CD4-positive, alpha-beta T cell (primary cell): ENCODE measurements around the gene CD247. TPM values are rescaled to one million over a fixed set of nuclear protein-coding genes. Genes with fewer than 3 reads are reported as not detected.
A peak's percentile ranks its signal among the peaks of the same experiment; 100 is the strongest.

ENCODE experiments used
- ATAC-seq: fragments of 200-7000 bp; cut with Tn5 transposase; one replicate; pipeline ENCODE4 v1.10.0; 2022; ENCODE audit warnings: mild to moderate bottlenecking; ENCODE audit not compliant: poor library complexity
- CTCF ChIA-PET: fragments of 350-600 bp; sonication (Branson Sonifier 250); formaldehyde crosslinking; loops from one replicate; lab custom pipeline; 2021; ENCODE audit warnings: antibody characterized with exemption, inconsistent platforms; lab: Charles Lee
- POLR2A ChIA-PET: fragments of 350-600 bp; sonication (Branson Sonifier 250); formaldehyde crosslinking; loops from one replicate; lab custom pipeline; 2021; ENCODE audit warnings: antibody characterized with exemption, inconsistent platforms; lab: Charles Lee
- DNase-seq, 14 experiments: peaks; one replicate each; pipeline ENCODE4 v3.0.0-alpha.2; 2013 to 2020; ENCODE audit warnings: mixed read lengths in 2 of 14
- H3K27ac ChIP-seq, 2 donors: one replicate each; pipeline versions ENCODE4 v1.5.1 to v1.7.0; 2013; ENCODE audit warnings: low read length in 2 of 2, low read depth in 1 of 2, mild to moderate bottlenecking in 1 of 2
- H3K27me3 ChIP-seq, 2 experiments: 1 replicate in 1 of 2; 2 replicates in 1 of 2; pipeline versions ENCODE4 v1.6.1 to v1.7.0; 2013; ENCODE audit warnings: low read length in 2 of 2, control low read depth in 1 of 2, mild to moderate bottlenecking in 1 of 2, moderate library complexity in 1 of 2; ENCODE audit not compliant: insufficient read depth in 2 of 2, control insufficient read depth in 1 of 2
- H3K36me3 ChIP-seq: one replicate; pipeline ENCODE4 v1.6.1; 2013; ENCODE audit warnings: low read length, control low read depth; ENCODE audit not compliant: insufficient read depth
- H3K4me1 ChIP-seq: one replicate; pipeline ENCODE4 v1.6.1; 2013; ENCODE audit warnings: low read length, control low read depth; ENCODE audit not compliant: insufficient read depth
- H3K4me3 ChIP-seq: one replicate; pipeline ENCODE4 v1.5.1; 2013; ENCODE audit warnings: mild to moderate bottlenecking, low read length, moderate library complexity
- H3K9me3 ChIP-seq, 2 experiments: 1 replicate in 1 of 2; 2 replicates in 1 of 2; pipeline versions ENCODE4 v1.6.1 to v1.7.0; 2013; ENCODE audit warnings: low read length in 2 of 2, mild to moderate bottlenecking in 2 of 2, control low read depth in 1 of 2, moderate library complexity in 1 of 2; ENCODE audit not compliant: control insufficient read depth in 1 of 2, insufficient read depth in 1 of 2
- H3K27ac Mint-ChIP-seq: one replicate; pipeline ENCODE4 v1.8.0; 2020; ENCODE audit warnings: mixed read lengths
- H3K27me3 Mint-ChIP-seq: one replicate; pipeline ENCODE4 v1.8.0; 2021; ENCODE audit warnings: mixed read lengths
- H3K36me3 Mint-ChIP-seq: one replicate; pipeline ENCODE4 v1.8.0; 2021; ENCODE audit warnings: low read depth, mixed read lengths
- H3K4me1 Mint-ChIP-seq: one replicate; pipeline ENCODE4 v1.8.0; 2021; ENCODE audit warnings: low read depth, mixed read lengths
- H3K4me3 Mint-ChIP-seq: one replicate; pipeline ENCODE4 v1.8.0; 2020; ENCODE audit warnings: mild to moderate bottlenecking, mixed read lengths
- H3K9me3 Mint-ChIP-seq: one replicate; pipeline ENCODE4 v1.8.0; 2020; ENCODE audit warnings: mixed read lengths
- intact Hi-C, 2 experiments: fragments of 100-400 bp; cut with DNase I in 1 of 2; cut with micrococcal nuclease in 1 of 2; formaldehyde crosslinking; loops; one replicate each; pipeline versions ENCODE4 v1.15.1 to v1.9.0; 2023 to 2025; cut with DNase I, micrococcal nuclease
- total RNA-seq, 174 experiments: library from RNA in 2 of 174; stranded (reverse) in 2 of 174; gene quantifications; one replicate each; pipeline ENCODE4 v1.2.3 and lab custom pipeline; 2021 to 2026
- TF ChIP-seq, protein P1 (sequence below): fragments of 200-600 bp; IDR thresholded peaks from one replicate; pipeline ENCODE4 v1.8.0; 2022; ENCODE audit warnings: antibody characterized with exemption, mild to moderate bottlenecking

The CD247 gene
- total RNA-seq, 2 experiments from 2014 or later: 355 to 378 TPM

DNA sequence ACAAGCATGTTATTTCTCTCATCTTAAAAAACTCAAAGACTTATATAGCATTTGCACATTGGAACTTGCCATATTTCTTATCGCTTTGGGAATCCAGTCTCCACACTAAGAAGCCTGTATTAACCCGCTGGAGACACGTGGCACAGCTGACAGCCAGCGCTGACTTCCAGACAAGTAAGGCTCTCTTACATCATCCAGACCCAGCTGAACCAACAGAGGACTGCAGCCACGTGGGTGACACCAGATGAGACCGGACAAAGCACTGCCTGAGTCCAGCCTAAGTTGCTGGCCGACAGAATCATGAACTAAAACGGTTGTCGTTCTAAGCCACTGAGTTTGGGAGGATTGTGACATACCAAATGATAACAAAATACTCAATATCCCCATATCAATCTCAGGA is 6.3 kb upstream of the CD247 start:
- intact Hi-C loops: no loop called here
- ATAC-seq: no peak
- Histone ChIP-seq H3K36me3 (no peaks in the 10 kb centered on the region), H3K9me3 (no peaks in the 10 kb centered on the region), H3K27ac (no peak overlapping the region), H3K4me3 (no peak overlapping the region), H3K4me1 (peaks cover 2% of the 10 kb centered on the region), H3K27me3 (no peaks in the 10 kb centered on the region)
- DNase-seq: no peak
- Mint-ChIP-seq H3K4me1 (peaks cover 13% of the 10 kb centered on the region), H3K27me3 (no peaks in the 10 kb centered on the region), H3K27ac (no peak overlapping the region), H3K9me3 (no peaks in the 10 kb centered on the region), H3K4me3 (no peak overlapping the region), H3K36me3 (no peaks in the 10 kb centered on the region)
- POLR2A ChIA-PET: interaction anchor here (1.0 kb wide), 1 partner anchor 77 kb away, joined by 5 read pairs; no protein-coding TSS in a partner anchor
- CTCF ChIA-PET: interaction anchor here (1.0 kb wide), 2 partner anchors 10 to 16 kb away, joined by 3 read pairs; no protein-coding TSS in a partner anchor
- TF ChIP-seq, protein P1, sequence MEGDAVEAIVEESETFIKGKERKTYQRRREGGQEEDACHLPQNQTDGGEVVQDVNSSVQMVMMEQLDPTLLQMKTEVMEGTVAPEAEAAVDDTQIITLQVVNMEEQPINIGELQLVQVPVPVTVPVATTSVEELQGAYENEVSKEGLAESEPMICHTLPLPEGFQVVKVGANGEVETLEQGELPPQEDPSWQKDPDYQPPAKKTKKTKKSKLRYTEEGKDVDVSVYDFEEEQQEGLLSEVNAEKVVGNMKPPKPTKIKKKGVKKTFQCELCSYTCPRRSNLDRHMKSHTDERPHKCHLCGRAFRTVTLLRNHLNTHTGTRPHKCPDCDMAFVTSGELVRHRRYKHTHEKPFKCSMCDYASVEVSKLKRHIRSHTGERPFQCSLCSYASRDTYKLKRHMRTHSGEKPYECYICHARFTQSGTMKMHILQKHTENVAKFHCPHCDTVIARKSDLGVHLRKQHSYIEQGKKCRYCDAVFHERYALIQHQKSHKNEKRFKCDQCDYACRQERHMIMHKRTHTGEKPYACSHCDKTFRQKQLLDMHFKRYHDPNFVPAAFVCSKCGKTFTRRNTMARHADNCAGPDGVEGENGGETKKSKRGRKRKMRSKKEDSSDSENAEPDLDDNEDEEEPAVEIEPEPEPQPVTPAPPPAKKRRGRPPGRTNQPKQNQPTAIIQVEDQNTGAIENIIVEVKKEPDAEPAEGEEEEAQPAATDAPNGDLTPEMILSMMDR: no peak

DNA sequence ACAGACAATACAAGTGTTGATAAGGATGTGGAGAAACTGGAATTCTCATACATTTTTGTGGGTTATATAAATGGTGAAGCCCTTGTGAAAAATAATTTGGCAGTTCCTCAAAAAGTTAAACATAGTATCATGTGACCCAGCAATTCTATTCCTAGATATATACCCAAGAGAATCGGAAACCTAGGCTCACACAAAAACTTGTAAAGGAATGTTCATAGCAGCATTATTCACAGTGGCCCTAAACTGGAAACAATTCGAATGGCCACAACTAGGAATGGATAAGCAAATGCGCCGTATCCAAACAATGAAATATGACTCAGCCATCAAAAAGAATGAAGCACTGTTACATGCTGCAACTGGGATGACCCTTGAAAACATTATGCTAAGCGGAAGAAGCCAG is 3.9 kb upstream of the CD247 start:
- H3K36me3 Mint-ChIP-seq: peaks cover 16% of the 10 kb centered on the region
- H3K36me3 ChIP-seq: no peaks in the 10 kb centered on the region
- H3K27ac ChIP-seq: no peak overlapping the region
- H3K27me3 Mint-ChIP-seq: no peaks in the 10 kb centered on the region
- CTCF ChIA-PET: no interaction called here
- TF ChIP-seq, protein P1: no peak
- H3K27me3 ChIP-seq: no peaks in the 10 kb centered on the region
- POLR2A ChIA-PET: no interaction called here
- no peaks in the 10 kb centered on the region for H3K9me3 ChIP-seq
- peaks cover 33% of the 10 kb centered on the region for H3K4me1 Mint-ChIP-seq
- ATAC-seq (no peak), DNase-seq (no peak)
- intact Hi-C loops: no loop called here
- no peak overlapping the region for H3K27ac Mint-ChIP-seq
- H3K9me3 Mint-ChIP-seq: no peaks in the 10 kb centered on the region
- no peak overlapping the region for H3K4me3 Mint-ChIP-seq
- no peak overlapping the region for H3K4me3 ChIP-seq
- H3K4me1 ChIP-seq: peaks cover 9% of the 10 kb centered on the region

DNA sequence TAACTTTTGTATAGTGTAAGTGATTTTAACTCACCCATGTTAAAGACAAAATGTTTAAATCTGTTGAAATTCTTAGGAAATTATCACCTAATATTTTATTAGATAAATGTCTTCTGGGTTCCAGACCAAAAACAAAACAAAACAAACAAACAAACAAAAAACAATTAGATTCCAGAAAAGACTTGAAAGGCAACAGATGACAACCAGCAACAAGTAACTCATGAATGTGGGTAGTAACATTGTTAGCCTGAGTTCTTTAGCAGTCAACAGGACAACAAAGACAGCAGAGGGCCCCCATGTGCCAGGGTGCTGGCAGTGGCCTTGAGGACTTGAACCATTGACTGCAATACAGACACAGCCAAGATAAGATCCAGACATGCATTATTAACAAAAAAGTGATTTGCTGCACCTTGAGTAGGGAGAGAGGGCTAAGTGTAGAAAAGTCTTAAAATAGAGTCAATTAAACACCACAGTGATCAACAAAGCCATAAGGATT is 2.4 kb upstream of the CD247 start:
- Mint-ChIP-seq H3K4me3 (no peak overlapping the region), H3K27ac (no peak overlapping the region), H3K36me3 (peaks cover 31% of the 10 kb centered on the region), H3K4me1 (peaks cover 47% of the 10 kb centered on the region), H3K27me3 (no peaks in the 10 kb centered on the region), H3K9me3 (no peaks in the 10 kb centered on the region)
- peak in 3 of 14 experiments; percentile 37 to 46 (median 46) for DNase-seq
- ATAC-seq: no peak
- Histone ChIP-seq H3K9me3 (no peaks in the 10 kb centered on the region), H3K27me3 (no peaks in the 10 kb centered on the region), H3K27ac (no peak overlapping the region), H3K36me3 (peaks cover 5% of the 10 kb centered on the region), H3K4me3 (no peak overlapping the region), H3K4me1 (peaks cover 14% of the 10 kb centered on the region)
- ChIA-PET POLR2A (interaction anchor here (6.8 to 8.0 kb wide), 4 partner anchors 36 to 80 kb away, joined by 91 to 203 read pairs (median 164); no protein-coding TSS in a partner anchor), CTCF (interaction anchor here (0.9 to 1.0 kb wide), 2 partner anchors 10 to 19 kb away, joined by 3 read pairs; no protein-coding TSS in a partner anchor)
- TF ChIP-seq, protein P1: no peak
- intact Hi-C loops: no loop called here
